C4-2B (cell line): Measurements from ENCODE around the gene RPTOR.

Experiments
- H3K27ac ChIP-seq: fragments of 450-650 bp; 2 replicates; pipeline ENCODE4 v1.5.1; 2017
- ZFX ChIP-seq: fragments of 450-650 bp; IDR thresholded peaks from 2 replicates; pipeline ENCODE4 v1.6.1; 2017
- TF ChIP-seq, protein P1 (sequence below): fragments of 450-650 bp; conservative IDR thresholded peaks from 2 replicates; pipeline ENCODE4 v1.5.1; 2017; ENCODE audit warnings: mild to moderate bottlenecking

The RPTOR gene

DNA sequence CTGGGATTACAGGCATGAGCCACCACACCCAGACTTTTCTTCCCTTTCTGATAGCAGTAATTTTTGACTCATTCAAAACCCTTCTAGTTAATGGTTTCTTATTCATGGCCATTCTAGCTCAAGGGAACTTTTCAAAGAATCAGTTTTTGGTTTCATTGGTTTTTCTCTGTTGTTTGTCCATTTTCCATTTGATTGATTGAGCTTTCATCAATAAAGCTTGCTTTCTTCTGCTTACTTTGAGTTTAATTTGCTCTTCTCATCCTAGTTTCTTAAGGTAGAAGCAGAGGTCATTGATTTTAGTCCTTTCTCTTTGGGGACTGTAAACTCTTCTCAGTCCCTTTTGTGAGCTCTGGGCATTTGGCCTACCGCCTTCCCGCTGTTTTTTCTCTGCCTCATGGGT lies 365.0 kb downstream of the RPTOR start:
- TF ChIP-seq ZFX, result no peak
- TF ChIP-seq, protein P1, sequence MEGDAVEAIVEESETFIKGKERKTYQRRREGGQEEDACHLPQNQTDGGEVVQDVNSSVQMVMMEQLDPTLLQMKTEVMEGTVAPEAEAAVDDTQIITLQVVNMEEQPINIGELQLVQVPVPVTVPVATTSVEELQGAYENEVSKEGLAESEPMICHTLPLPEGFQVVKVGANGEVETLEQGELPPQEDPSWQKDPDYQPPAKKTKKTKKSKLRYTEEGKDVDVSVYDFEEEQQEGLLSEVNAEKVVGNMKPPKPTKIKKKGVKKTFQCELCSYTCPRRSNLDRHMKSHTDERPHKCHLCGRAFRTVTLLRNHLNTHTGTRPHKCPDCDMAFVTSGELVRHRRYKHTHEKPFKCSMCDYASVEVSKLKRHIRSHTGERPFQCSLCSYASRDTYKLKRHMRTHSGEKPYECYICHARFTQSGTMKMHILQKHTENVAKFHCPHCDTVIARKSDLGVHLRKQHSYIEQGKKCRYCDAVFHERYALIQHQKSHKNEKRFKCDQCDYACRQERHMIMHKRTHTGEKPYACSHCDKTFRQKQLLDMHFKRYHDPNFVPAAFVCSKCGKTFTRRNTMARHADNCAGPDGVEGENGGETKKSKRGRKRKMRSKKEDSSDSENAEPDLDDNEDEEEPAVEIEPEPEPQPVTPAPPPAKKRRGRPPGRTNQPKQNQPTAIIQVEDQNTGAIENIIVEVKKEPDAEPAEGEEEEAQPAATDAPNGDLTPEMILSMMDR, result no peak
- H3K27ac ChIP-seq, result no peak overlapping the region

DNA sequence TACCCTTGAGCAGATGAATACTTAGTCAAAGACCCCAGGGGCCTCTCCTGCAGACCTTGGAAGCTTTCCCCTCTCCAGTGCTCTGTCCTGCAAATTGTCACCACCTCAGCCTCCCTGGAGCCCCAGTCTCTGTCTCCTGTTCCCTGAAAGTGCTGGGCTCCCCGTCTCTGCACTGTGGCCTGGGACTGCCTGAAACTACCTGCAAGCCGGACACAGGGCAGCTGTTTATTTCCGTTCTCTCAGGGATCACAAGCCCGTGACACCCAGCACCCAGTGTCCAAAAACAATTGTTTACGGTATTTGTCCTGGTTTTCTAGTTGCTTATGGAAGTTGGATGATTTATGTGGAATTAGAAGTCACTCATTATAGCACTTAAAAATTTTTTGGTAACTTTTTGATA lies 365.4 kb downstream of the RPTOR start:
- no peak overlapping the region for H3K27ac ChIP-seq
- no peak for TF ChIP-seq ZFX
- TF ChIP-seq, protein P1, result no peak

DNA sequence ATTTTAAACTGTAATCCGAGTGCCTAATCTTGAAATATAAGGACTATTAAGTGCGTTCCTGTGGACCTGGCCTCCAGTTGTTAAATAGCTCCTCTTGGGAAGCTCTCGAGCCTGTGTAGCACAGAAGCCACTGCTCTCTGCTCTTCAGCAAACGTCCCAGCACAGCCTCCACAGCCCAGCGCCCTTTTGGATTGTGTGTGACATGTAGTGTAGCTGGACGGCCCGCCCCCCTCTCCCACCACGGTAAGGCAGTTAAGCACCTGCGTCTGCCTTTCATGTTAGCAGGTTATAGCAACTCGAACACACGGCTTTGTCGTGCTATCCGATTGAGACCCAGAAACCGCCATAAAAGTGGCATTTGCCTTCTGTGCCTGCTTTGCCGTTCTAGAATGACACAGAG lies 367.8 kb downstream of the RPTOR start:
- no peak overlapping the region for H3K27ac ChIP-seq
- TF ChIP-seq ZFX, result no peak
- TF ChIP-seq, protein P1, result no peak

DNA sequence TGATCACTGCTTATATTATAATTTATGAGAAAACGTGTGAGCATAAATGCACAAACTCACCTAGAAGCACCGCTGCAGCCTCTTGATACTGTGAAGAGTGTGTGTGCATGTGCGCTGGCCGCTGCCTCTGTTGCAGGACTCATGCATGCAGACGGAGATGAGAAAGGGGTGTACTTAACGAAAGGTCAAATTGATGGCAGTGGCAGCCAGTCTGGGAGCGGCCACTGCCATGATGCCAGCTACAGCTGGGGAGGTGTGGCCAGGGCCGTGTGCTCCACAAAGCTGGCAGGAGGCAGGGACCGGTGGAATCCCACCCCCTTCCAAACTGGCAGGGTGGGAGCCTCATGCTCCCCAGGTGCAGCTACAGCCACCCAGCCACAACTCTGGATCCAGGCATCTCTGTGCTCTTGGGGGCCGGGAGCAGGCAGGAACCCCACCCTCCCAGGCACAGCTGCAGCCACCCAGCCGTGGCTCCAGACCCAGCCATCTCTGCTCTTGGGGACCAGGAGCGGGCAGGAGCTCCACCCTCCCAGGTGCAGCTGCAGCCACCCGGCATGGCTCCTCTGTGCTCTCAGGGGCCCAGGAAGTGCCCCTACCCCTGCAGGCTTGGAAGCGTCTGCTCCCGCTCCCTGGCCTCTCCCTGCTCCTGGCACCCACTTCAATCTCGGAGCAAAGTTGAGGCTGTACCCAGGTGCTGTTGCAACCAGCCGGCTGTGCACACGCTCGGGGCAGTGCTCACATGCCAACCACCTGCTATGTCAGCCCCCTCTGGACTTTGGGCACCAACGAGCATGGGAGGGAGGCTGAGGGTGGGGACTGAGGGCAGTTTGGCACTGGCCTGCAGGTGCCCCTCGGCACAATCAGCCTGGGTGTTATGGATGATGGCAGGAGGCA lies 369.5 kb downstream of the RPTOR start:
- no peak overlapping the region for H3K27ac ChIP-seq
- TF ChIP-seq, protein P1, result no peak
- no peak for TF ChIP-seq ZFX

DNA sequence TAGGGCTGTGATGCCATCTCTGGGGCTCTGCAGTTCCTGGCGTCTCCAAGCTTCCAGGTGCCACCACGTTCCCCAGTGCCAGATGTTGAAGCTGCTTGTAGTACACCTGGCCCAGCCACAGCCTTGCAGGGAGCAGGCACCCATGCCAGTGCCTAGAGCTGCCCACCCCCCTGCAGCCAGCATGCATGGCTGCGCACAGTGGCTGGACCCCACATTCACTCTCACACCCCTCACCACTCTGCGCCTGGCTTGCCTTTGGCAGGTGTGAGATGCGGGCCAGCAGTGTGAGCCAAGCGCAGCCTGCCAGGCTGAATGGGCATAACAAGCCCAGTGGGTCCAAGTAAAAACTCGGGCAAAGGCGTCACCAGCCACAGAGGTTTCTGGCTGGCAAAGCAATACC lies 371.6 kb downstream of the RPTOR start:
- no peak overlapping the region for H3K27ac ChIP-seq
- no peak for TF ChIP-seq ZFX
- TF ChIP-seq, protein P1, result no peak

DNA sequence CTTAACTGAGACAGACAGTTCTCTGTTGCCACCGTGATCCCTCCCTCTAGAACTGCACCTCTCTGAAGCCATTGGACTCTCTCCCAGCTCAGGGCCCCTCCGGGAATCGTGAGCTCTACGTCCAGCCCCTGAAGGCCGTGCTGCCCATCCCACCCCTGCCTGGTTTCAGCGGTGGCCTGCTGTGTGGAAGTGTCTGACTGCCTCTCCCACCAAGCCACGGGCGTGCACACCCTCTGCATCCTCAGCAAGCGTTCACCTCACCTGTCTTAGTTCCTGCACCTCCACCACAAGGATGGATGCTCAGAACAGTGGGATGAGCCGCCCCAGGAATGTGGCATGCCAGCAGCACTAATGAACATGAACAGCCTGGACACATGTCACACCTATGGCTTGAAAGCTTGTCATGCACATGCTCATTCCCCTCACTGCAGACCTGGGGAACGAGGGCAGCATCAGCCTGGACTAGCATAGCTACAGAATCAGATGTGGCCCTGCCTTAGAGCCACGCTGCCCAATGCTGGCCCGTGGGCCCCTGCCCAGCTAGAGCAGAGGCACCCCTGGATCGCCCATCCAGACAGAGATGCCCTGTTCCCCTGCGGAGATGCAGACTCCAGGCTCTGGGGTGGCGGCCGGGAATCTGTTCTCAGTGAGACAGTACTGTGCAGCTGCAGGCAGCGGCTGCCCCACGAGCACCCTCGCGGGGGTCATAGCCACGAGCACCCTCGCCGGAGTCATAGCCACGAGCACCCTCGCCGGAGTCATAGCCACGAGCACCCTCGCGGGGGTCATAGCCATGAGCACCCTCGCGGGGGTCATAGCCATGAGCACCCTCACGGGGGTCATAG lies 373.3 kb downstream of the RPTOR start:
- no peak overlapping the region for H3K27ac ChIP-seq
- no peak for TF ChIP-seq ZFX
- TF ChIP-seq, protein P1, result no peak

DNA sequence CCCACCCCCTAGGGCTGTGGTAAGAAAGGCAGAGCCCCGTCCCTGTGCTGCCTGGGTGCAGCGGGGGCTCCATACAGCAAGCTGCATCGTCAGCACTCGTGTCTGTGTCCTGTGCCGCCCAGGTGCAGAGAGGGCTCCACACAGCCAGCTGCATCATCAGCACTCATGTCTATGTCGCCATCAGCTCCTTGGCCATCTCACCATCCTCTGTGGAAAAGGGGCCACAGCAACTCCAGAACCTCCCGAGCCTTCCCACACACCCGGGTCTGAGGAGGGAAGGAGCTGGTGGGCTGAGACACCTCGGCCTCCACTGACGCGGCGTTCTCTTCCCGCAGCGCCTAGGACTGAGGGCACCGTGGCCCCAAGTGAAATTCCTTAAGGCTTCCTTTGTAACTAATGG lies 374.1 kb downstream of the RPTOR start:
- no peak for TF ChIP-seq ZFX
- TF ChIP-seq, protein P1, result no peak

More for the DNA sequence above, 374.1 kb downstream of the RPTOR start:
- no peak overlapping the region for H3K27ac ChIP-seq
